ENCODE results near the gene CCDC110. TPM values are rescaled to one million over a fixed set of nuclear protein-coding genes. Genes with fewer than 3 reads are reported as not detected.

The CCDC110 gene
- total RNA-seq, 3 donors from 2014 or later = not detected

DNA sequence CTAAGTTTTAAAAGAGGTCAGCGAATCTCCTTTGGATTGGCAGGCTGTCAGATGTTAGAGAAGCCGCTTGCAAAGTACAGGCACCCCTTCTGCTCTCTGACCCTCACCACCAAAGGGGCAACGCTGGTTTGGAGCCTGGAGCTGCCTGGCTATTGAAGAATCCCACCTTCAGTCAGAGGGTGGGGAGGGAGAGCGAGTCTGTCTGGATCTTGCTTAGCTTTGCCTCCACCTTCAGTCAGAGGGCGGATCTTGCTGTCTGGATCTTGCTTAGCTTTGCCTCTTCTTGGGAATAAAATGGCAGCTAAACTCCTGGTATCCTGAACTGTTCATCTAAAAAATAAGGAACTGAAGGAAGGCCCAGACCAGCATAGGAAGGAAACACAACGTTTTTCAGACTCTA lies 7.3 kb downstream of the CCDC110 start:
- Mint-ChIP-seq H3K27me3 (ENCODE audit: low read depth) (peaks cover 12% of the 10 kb centered on the region), H3K36me3 (ENCODE audit: insufficient read depth) (no peaks in the 10 kb centered on the region), H3K4me3 (no peak overlapping the region), H3K4me1 (ENCODE audit: low read depth) (no peaks in the 10 kb centered on the region), H3K9me3 (no peaks in the 10 kb centered on the region)
- DNase-seq (no peak), ATAC-seq (no peak)

DNA sequence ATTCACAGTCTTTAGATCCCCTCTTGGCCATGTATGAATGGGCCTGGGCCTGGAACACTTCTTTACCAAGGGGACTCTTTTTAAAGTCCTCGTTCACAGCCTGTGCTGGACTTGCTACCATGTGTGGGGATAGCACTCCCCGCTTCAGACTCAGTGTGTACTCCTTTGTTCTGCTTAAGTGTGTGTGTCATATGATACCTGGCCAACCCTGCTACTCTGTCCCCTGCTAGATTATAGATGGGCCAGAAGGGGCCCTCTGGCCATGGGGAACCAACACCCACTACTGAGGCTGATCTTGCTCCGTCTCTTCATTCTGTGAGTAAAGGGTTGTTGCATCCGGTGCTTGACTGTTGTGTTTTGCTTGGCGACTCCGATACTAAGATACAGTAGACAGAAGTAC lies 8.0 kb downstream of the CCDC110 start:
- DNase-seq = no peak
- H3K27me3 Mint-ChIP-seq (ENCODE audit: low read depth) = peaks cover 13% of the 10 kb centered on the region
- no peaks in the 10 kb centered on the region for H3K36me3 Mint-ChIP-seq (ENCODE audit: insufficient read depth)
- H3K4me3 Mint-ChIP-seq = no peak overlapping the region
- H3K4me1 Mint-ChIP-seq (ENCODE audit: low read depth) = no peaks in the 10 kb centered on the region
- no peaks in the 10 kb centered on the region for H3K9me3 Mint-ChIP-seq
- ATAC-seq = no peak

DNA sequence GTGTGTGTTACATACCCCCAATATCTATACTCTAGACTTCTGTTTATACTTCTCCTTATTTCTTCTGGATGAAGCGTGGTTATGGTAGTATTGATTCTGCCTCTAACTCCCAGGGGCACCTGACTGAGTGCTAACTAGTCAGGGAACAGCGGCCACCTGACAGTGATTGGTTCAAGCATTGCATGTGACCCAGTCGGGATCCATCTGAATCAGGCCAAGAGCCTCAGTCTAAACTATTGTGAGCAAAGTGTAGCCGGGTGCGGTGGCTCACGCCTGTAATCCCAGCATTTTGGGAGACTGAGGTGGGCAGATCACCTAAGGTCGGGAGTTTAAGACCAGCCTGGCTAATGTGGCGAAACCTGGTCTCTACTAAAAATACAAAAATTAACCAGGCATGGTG lies 10.0 kb downstream of the CCDC110 start:
- no peaks in the 10 kb centered on the region for H3K4me1 Mint-ChIP-seq (ENCODE audit: low read depth)
- H3K36me3 Mint-ChIP-seq (ENCODE audit: insufficient read depth) = no peaks in the 10 kb centered on the region
- H3K27me3 Mint-ChIP-seq (ENCODE audit: low read depth) = peaks cover 16% of the 10 kb centered on the region
- DNase-seq (no peak), ATAC-seq (no peak)
- no peak overlapping the region for H3K4me3 Mint-ChIP-seq
- no peaks in the 10 kb centered on the region for H3K9me3 Mint-ChIP-seq

- Mint-ChIP-seq H3K36me3 (ENCODE audit: insufficient read depth) (no peaks in the 10 kb centered on the region), H3K4me1 (ENCODE audit: low read depth) (no peaks in the 10 kb centered on the region), H3K4me3 (no peak overlapping the region), H3K27me3 (ENCODE audit: low read depth) (peaks cover 21% of the 10 kb centered on the region), H3K9me3 (no peaks in the 10 kb centered on the region)
- ATAC-seq (no peak), DNase-seq (no peak)
These were observed 14.4 kb downstream of the CCDC110 start for GRCh38 chr4:185457136-185457535.

DNA sequence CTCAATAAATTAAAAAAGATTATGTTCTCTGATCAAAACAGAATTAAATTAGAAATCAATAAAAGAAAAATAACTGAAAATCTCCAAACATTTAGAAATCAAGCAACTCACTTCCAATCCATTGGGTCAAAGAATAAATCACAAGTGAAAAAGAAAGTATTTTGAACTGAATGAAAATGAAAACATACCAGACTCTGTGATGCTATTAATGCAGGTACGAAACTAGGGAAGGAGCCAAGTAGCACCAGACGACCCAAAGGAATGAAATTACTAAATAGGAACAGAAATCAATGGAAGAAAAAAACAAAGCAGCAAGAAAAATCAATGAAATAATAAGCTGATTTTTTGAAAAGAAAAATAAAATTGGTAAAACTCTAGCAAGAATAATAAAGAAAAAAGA lies 15.4 kb downstream of the CCDC110 start:
- ATAC-seq (no peak), DNase-seq (no peak)
- H3K27me3 Mint-ChIP-seq (ENCODE audit: low read depth) = peaks cover 22% of the 10 kb centered on the region
- H3K4me1 Mint-ChIP-seq (ENCODE audit: low read depth) = no peaks in the 10 kb centered on the region
- H3K4me3 Mint-ChIP-seq = no peak overlapping the region
- H3K36me3 Mint-ChIP-seq (ENCODE audit: insufficient read depth) = no peaks in the 10 kb centered on the region
- H3K9me3 Mint-ChIP-seq = no peaks in the 10 kb centered on the region

GRCh38 chr4:185445209-185445608 lies 26.3 kb downstream of the CCDC110 start:
- DNase-seq = no peak
- H3K4me3 Mint-ChIP-seq = no peak overlapping the region
- no peak for ATAC-seq
- H3K36me3 Mint-ChIP-seq (ENCODE audit: insufficient read depth) = no peaks in the 10 kb centered on the region
- no peaks in the 10 kb centered on the region for H3K4me1 Mint-ChIP-seq (ENCODE audit: low read depth)
- no peaks in the 10 kb centered on the region for H3K9me3 Mint-ChIP-seq
- peaks cover 7% of the 10 kb centered on the region for H3K27me3 Mint-ChIP-seq (ENCODE audit: low read depth)

DNA sequence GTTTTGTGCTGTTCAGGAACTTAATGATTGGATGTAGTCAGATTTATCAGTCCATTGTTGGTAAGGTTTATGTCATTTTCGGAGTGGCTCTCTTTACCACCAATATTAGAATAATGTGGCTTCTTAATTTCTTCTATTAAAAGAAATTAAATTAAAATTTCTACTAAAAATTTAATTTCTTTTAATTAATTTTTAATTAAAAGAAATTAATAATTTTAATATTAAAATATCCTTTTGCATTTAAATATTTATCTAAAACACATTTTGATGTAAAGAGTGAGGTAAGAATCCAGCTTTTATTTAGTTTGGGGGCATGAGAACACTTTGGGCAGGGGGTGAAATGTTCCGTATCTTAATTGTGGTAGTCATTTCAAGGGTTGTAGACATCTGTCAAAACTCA lies 30.1 kb downstream of the CCDC110 start:
- Mint-ChIP-seq H3K4me3 (no peak overlapping the region), H3K4me1 (ENCODE audit: low read depth) (no peaks in the 10 kb centered on the region), H3K9me3 (no peaks in the 10 kb centered on the region), H3K27me3 (ENCODE audit: low read depth) (peaks cover 5% of the 10 kb centered on the region), H3K36me3 (ENCODE audit: insufficient read depth) (no peaks in the 10 kb centered on the region)
- ATAC-seq = no peak
- no peak for DNase-seq

DNA sequence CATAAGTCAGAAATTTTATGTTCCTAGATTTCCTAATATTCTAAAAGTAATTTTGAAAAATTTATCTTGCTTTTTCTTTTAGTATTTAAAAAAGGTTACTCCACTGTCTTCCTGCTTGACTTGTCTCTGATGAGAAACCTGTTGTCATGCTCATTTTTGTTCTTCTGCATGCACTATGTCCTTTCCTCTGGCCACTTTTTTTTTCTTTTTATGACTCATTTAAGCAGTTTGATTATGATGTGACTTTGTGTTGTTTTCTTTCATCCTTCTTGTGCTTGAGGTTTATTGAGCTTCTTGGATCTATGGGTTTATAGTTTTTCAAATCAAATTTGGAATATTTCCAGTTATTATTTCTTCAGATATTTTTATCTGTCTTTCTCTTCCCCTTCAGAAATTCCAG lies 33.7 kb downstream of the CCDC110 start:
- Mint-ChIP-seq H3K9me3 (no peaks in the 10 kb centered on the region), H3K4me3 (no peak overlapping the region), H3K27me3 (ENCODE audit: low read depth) (no peaks in the 10 kb centered on the region), H3K4me1 (ENCODE audit: low read depth) (no peaks in the 10 kb centered on the region), H3K36me3 (ENCODE audit: insufficient read depth) (no peaks in the 10 kb centered on the region)
- no peak for DNase-seq
- ATAC-seq = no peak

DNA sequence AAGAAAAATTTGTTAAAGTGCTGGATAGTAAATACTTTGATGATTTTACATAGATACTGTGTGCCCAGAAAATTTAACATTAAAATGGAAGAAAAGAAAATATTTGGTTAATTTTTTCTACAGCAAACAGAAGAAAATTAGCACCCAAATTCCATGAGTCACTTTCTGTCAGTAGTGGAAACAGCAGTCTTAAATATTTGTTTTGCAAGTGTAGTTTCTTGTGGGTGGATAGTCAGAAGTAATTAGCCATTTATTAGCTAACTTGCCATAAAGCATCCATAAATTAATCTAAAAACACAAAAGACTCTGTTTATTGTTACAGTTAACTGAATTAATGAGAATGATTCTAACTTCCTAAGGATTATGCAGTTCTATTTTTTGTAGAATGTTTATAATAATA lies 36.1 kb downstream of the CCDC110 start:
- Mint-ChIP-seq H3K27me3 (ENCODE audit: low read depth) (no peaks in the 10 kb centered on the region), H3K4me3 (no peak overlapping the region), H3K36me3 (ENCODE audit: insufficient read depth) (no peaks in the 10 kb centered on the region), H3K9me3 (no peaks in the 10 kb centered on the region), H3K4me1 (ENCODE audit: low read depth) (no peaks in the 10 kb centered on the region)
- ATAC-seq (no peak), DNase-seq (no peak)

- Mint-ChIP-seq H3K9me3 (no peaks in the 10 kb centered on the region), H3K27me3 (ENCODE audit: low read depth) (no peaks in the 10 kb centered on the region), H3K36me3 (ENCODE audit: insufficient read depth) (no peaks in the 10 kb centered on the region), H3K4me3 (no peak overlapping the region), H3K4me1 (ENCODE audit: low read depth) (peaks cover 9% of the 10 kb centered on the region)
- DNase-seq = no peak
- no peak for ATAC-seq
These were observed 41.9 kb downstream of the CCDC110 start for GRCh38 chr4:185429660-185430059.

- Mint-ChIP-seq H3K4me1 (ENCODE audit: low read depth) (peaks cover 20% of the 10 kb centered on the region), H3K27me3 (ENCODE audit: low read depth) (no peaks in the 10 kb centered on the region), H3K9me3 (no peaks in the 10 kb centered on the region), H3K36me3 (ENCODE audit: insufficient read depth) (peaks cover under 1% of the 10 kb centered on the region), H3K4me3 (peak overlapping the region; percentile 50)
- DNase-seq (no peak), ATAC-seq (no peak)
These were observed 44.4 kb downstream of the CCDC110 start for GRCh38 chr4:185426960-185427688.

- Mint-ChIP-seq H3K36me3 (ENCODE audit: insufficient read depth) (peaks cover 8% of the 10 kb centered on the region), H3K9me3 (no peaks in the 10 kb centered on the region), H3K4me1 (ENCODE audit: low read depth) (peaks cover 27% of the 10 kb centered on the region), H3K4me3 (peak within 1 kb of the TSS; percentile 84), H3K27me3 (ENCODE audit: low read depth) (no peaks in the 10 kb centered on the region)
- DNase-seq (peak; percentile 90), ATAC-seq (peak; percentile 93 to 96)
These were observed 45.7 kb downstream of the CCDC110 start, which contains the start of gene UFSP2 for GRCh38 chr4:185425647-185426352. Gene UFSP2, minus strand, starts transcription at chr4:185425964. Its CDS starts 96 bp downstream, at chr4:185425868.

DNA sequence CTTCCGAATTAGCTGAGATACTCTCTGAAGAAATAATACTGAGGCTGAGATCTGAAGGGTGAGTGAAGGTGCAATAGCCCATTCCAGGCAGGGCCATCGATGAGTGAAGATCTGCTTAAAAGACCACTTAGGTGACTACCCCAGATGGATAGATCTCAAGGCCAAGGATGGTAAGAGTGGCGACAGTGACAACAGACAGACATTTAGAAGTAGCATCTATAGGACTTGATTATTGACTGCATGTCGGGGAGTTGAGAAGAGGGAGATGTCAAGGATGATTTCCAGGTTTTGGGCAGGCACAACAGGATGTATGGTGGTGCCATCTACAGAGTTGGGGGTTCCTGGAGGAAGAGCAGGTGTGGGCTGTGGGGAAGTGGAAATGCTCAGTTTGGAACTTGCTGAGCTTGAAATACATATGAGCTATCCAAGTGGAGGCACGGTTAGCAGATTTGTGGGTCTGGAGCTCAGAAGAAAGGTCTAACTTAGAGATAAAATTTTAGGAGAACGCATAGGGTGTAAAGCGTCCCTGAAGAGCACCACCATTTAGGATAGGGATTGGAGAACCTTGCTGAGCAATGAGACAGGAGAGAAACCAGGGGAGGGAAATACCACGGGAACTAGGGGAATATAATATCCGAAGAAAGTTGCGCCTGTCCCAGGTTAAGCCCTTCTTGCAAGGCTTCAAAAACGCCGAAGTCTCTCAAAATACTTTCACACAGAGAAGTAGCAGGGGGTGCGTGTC lies 46.5 kb downstream of the CCDC110 start:
- peak overlapping the region; percentile 84 for H3K4me3 Mint-ChIP-seq
- peaks cover 8% of the 10 kb centered on the region for H3K36me3 Mint-ChIP-seq (ENCODE audit: insufficient read depth)
- no peaks in the 10 kb centered on the region for H3K27me3 Mint-ChIP-seq (ENCODE audit: low read depth)
- DNase-seq = no peak
- H3K9me3 Mint-ChIP-seq = no peaks in the 10 kb centered on the region
- H3K4me1 Mint-ChIP-seq (ENCODE audit: low read depth) = peaks cover 27% of the 10 kb centered on the region
- peak; percentile 4 to 8 for ATAC-seq

DNA sequence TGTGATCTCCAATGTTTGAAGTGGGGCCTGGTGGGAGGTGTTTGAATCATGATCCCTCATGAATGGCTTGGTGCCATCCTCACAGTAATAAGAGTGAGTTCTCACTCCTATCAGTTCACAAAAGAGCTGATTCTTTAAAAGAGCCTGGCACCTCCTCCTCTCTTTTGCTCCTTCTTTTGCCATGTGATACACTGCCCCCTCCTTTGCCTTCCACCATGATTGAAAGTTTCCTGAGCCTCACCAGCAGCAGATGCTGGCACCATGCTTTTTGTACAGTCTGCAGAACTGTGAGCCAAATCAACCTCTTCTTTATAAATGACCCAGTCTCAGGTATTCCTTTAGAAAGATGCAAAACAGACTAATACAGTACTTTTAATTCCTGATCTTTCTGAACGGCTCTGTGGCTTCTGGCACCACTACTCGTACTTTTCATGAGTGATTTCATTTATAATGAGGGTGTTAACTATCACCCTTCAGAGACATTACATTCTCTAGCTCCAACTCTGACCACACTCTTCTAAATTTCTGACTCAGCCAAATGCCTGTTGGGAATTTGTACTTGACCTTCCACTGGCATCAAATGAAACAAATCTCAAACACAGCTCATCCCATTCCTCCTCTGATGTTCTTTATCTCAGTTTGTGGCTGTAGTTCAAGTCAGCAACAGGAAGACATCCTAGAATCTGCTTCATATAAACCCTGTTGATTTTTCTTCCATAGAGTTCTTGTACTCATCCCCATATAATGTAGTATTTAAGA lies 50.0 kb downstream of the CCDC110 start:
- Mint-ChIP-seq H3K4me3 (no peak overlapping the region), H3K4me1 (ENCODE audit: low read depth) (peaks cover 27% of the 10 kb centered on the region), H3K36me3 (ENCODE audit: insufficient read depth) (peaks cover 23% of the 10 kb centered on the region), H3K9me3 (no peaks in the 10 kb centered on the region), H3K27me3 (ENCODE audit: low read depth) (no peaks in the 10 kb centered on the region)
- DNase-seq (no peak), ATAC-seq (no peak)

Measured in activated T-cell treated with anti-CD3 and anti-CD28 coated beads, Interleukin-2, amount 50 U/mL, for 4 hours (primary cell).